Measurements from ENCODE around the gene KCTD17. TPM values are rescaled to one million over a fixed set of nuclear protein-coding genes. Genes with fewer than 3 reads are reported as not detected.

The KCTD17 gene
- total and polyA plus RNA-seq, 4 donors, result 2.0 to 5.2 (median 3.7) TPM

- H3K4me1 ChIP-seq (ENCODE audit: control insufficient read depth in 4 of 4, insufficient read depth in 4 of 4, low read length in 3 of 4), result peaks cover 7 to 92% (median 74%) of the 10 kb centered on the region in 4 donors
- H3K27ac ChIP-seq (ENCODE audit: low read depth in 1 of 2, low read length in 2 of 2), result peak overlapping the region; percentile 4 to 48
Measured at GRCh38 chr22:37028692-37029674, 22.6 kb upstream of the KCTD17 start.

DNA sequence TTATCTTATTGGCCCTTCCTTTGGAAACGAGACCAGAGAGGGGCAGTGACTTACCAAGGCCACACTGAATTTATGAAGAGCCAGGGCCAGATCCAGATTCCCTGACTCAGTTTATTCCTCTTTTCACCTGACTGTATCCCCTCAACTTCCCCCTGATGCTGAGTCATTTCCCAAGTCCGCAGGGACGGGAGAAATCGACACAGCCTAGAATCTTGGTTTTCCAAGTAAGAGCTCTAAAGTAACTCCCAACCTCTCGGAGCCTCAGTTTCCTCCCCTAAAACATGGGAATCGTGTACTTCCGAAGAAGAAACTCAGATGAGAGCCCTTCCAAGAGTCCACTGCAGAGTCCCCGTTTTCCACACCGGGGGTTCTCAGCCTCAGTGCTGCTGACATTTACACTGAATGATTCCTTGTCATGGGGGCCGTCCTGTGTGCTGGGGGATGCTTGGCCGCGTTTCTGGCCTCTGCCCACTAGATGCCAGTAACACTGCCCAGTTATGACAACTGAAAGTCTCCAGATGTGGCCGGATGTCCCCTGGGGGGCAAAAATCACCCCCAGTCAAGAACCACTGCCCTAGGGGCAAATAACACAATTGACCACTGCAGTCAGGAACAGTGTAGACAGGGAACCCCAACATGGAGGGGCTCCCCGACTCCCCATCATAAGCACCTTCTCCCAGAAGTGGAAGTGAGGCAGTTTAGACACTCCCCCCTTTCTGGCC lies 20.8 kb upstream of the KCTD17 start:
- Histone ChIP-seq H3K9me3 (ENCODE audit: control insufficient read depth in 4 of 4, low read length in 3 of 4) (no peaks in the 10 kb centered on the region), H3K4me3 (ENCODE audit: low read depth in 1 of 3, low read length in 3 of 3) (no peak overlapping the region), H3K9ac (ENCODE audit: low read depth in 1 of 2, low read length in 2 of 2) (no peak overlapping the region), H3K36me3 (ENCODE audit: control insufficient read depth in 4 of 4, insufficient read depth in 3 of 4, low read depth in 1 of 4, low read length in 3 of 4) (peaks cover 5 to 23% (median 14%) of the 10 kb centered on the region in 4 donors), H3K4me1 (ENCODE audit: control insufficient read depth in 4 of 4, insufficient read depth in 4 of 4, low read length in 3 of 4) (peaks cover 7 to 94% (median 83%) of the 10 kb centered on the region in 4 donors), H3K27ac (ENCODE audit: low read depth in 1 of 2, low read length in 2 of 2) (peak overlapping the region; percentile 91 to 92), H3K27me3 (ENCODE audit: control insufficient read depth in 4 of 4, insufficient read depth in 4 of 4, low read length in 3 of 4) (no peaks in the 10 kb centered on the region)
- 66% methylated on average over 14 of the region's 14 CpGs for WGBS
- DNase-seq (ENCODE audit: low spot score), result no peak
- TF ChIP-seq YY1 (IDR thresholded peaks at IDR 0.05) (no peak), JUND (IDR thresholded peaks at IDR 0.05) (no peak), EGR1 (IDR thresholded peaks at IDR 0.05; ENCODE audit: low read depth in 2 of 2) (no peak), TAF1 (conservative IDR thresholded peaks at IDR 0.05) (no peak), CTCF (IDR thresholded peaks at IDR 0.05; ENCODE audit: low read depth, low read length, missing input control) (no peak)

More at GRCh38 chr22:37028692-37029674, 22.6 kb upstream of the KCTD17 start:
- Histone ChIP-seq H3K9ac (ENCODE audit: low read depth in 1 of 2, low read length in 2 of 2) (no peak overlapping the region), H3K36me3 (ENCODE audit: control insufficient read depth in 4 of 4, insufficient read depth in 3 of 4, low read depth in 1 of 4, low read length in 3 of 4) (peaks cover 5 to 23% (median 14%) of the 10 kb centered on the region in 4 donors), H3K4me3 (ENCODE audit: low read depth in 1 of 3, low read length in 3 of 3) (no peak overlapping the region), H3K27me3 (ENCODE audit: control insufficient read depth in 4 of 4, insufficient read depth in 4 of 4, low read length in 3 of 4) (no peaks in the 10 kb centered on the region), H3K9me3 (ENCODE audit: control insufficient read depth in 4 of 4, low read length in 3 of 4) (no peaks in the 10 kb centered on the region)
- TF ChIP-seq JUND (IDR thresholded peaks at IDR 0.05), result no peak
- TF ChIP-seq RAD21 (IDR thresholded peaks at IDR 0.05), result no peak
- no peak for TF ChIP-seq HNF4A (conservative IDR thresholded peaks at IDR 0.05)
- TF ChIP-seq, protein P1, sequence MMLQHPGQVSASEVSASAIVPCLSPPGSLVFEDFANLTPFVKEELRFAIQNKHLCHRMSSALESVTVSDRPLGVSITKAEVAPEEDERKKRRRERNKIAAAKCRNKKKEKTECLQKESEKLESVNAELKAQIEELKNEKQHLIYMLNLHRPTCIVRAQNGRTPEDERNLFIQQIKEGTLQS (IDR thresholded peaks at IDR 0.05), result no peak
- no peak for TF ChIP-seq FOXA2 (IDR thresholded peaks at IDR 0.05)
- no peak for TF ChIP-seq MAX (IDR thresholded peaks at IDR 0.05)
- no peak for TF ChIP-seq CTCF (IDR thresholded peaks at IDR 0.05; ENCODE audit: low read depth, low read length, missing input control)
- no peak for TF ChIP-seq TAF1 (conservative IDR thresholded peaks at IDR 0.05)
- TF ChIP-seq ZBTB33 (IDR thresholded peaks at IDR 0.05), result no peak
- no peak for TF ChIP-seq HNF4G (IDR thresholded peaks at IDR 0.05)
- no peak for TF ChIP-seq FOXA1 (IDR thresholded peaks at IDR 0.05)
- no peak for DNase-seq (ENCODE audit: low spot score)
- WGBS, result 85% methylated on average over 22 of the region's 22 CpGs
